Epithelial cell of esophagus (primary cell): ENCODE measurements around the gene LRRC4C.
"Not testable (repeated sequence)": the region's sequence is repeated elsewhere in the genome, so short reads cannot be mapped to it uniquely, and the experiment has no call there.

ENCODE experiments used
- DNase-seq: peaks from one replicate; pipeline ENCODE4 v3.0.0; 2010; ENCODE audit warnings: low read depth
- H3K4me3 ChIP-seq: 2 replicates; pipeline ENCODE4 v1.5.1; 2011; ENCODE audit warnings: mild to moderate bottlenecking, low read length, control low read depth
- CTCF ChIP-seq: IDR thresholded peaks from 2 replicates; pipeline ENCODE4 v1.5.1; 2011; ENCODE audit warnings: low read depth, mild to moderate bottlenecking, low read length, control low read depth, inconsistent platforms; ENCODE audit not compliant: insufficient read depth; ENCODE audit errors: missing control alignments

Gene LRRC4C

GRCh38 chr11:40885250-40885954 lies 574.0 kb downstream of the LRRC4C start:
- no peak for DNase-seq
- no peak overlapping the region for H3K4me3 ChIP-seq
- TF ChIP-seq CTCF: no peak

- DNase-seq: no peak
- TF ChIP-seq CTCF: no peak
- no peak overlapping the region for H3K4me3 ChIP-seq
Observed at GRCh38 chr11:40882301-40882700, 577.2 kb downstream of the LRRC4C start.

- TF ChIP-seq CTCF: no peak
- H3K4me3 ChIP-seq: no peak overlapping the region
- DNase-seq: no peak
Observed at GRCh38 chr11:40879911-40880310, 579.5 kb downstream of the LRRC4C start.

- DNase-seq: no peak
- H3K4me3 ChIP-seq: no peak overlapping the region
- TF ChIP-seq CTCF: no peak
Observed at GRCh38 chr11:40877981-40878380, 581.5 kb downstream of the LRRC4C start.

GRCh38 chr11:40877256-40877655 lies 582.2 kb downstream of the LRRC4C start:
- peak; percentile 60 for DNase-seq
- no peak for TF ChIP-seq CTCF
- no peak overlapping the region for H3K4me3 ChIP-seq

GRCh38 chr11:40867991-40868632 lies 591.3 kb downstream of the LRRC4C start:
- peak; percentile 27 for DNase-seq
- H3K4me3 ChIP-seq: no peak overlapping the region
- TF ChIP-seq CTCF: no peak

GRCh38 chr11:40857754-40858153 lies 601.7 kb downstream of the LRRC4C start:
- not testable (repeated sequence) for DNase-seq, H3K4me3 ChIP-seq
